ENCODE data around the gene CRHBP.

Gene CRHBP

GRCh38 chr5:76956033-76956432 lies 3.2 kb downstream of the CRHBP start:
- no peak overlapping the region for H2BK12ac ChIP-seq (ENCODE audit: low read length)
- no CpG with 5 or more reads among the region's 2 CpGs for WGBS, 2 donors (ENCODE audit: extremely low coverage in 2 of 2, insufficient read length in 2 of 2, insufficient replicate concordance in 1 of 2)
- H3K23ac ChIP-seq (ENCODE audit: low read depth, low read length, poor library complexity): no peak overlapping the region
- no peak overlapping the region for H3K27ac ChIP-seq (replicated peaks; ENCODE audit: low read length)
- no peak overlapping the region for H3K9ac ChIP-seq (ENCODE audit: low read depth, low read length, poor library complexity)
- no peak overlapping the region for H3K18ac ChIP-seq (ENCODE audit: low read length)
- H3K9me3 ChIP-seq (replicated peaks in 1 of 2; ENCODE audit: control insufficient read depth in 2 of 2, insufficient read depth in 1 of 2, low read depth in 1 of 2, low read length in 2 of 2): no peaks in the 10 kb centered on the region
- no peak overlapping the region for H4K91ac ChIP-seq (ENCODE audit: low read depth, low read length, poor library complexity)
- no peak overlapping the region for H2BK120ac ChIP-seq (ENCODE audit: low read depth, low read length)
- H3K4me1 ChIP-seq (ENCODE audit: control insufficient read depth in 2 of 2, insufficient read depth in 1 of 2, low read depth in 1 of 2, low read length in 2 of 2): peaks cover 0 to 7% of the 10 kb centered on the region in 2 donors
- no peak overlapping the region for H3K4me3 ChIP-seq (ENCODE audit: low read length in 2 of 2)
- no peak overlapping the region for H2BK5ac ChIP-seq (ENCODE audit: low read length)
- no peak for DNase-seq (ENCODE audit: low spot score)
- no peak overlapping the region for H3K4ac ChIP-seq (ENCODE audit: low read length)
- H3K79me1 ChIP-seq (ENCODE audit: low read depth, low read length): no peaks in the 10 kb centered on the region
- peaks cover 12 to 81% (median 41%) of the 10 kb centered on the region in 3 experiments for H3K27me3 ChIP-seq (ENCODE audit: control insufficient read depth in 3 of 3, insufficient read depth in 3 of 3, low read depth in 1 of 3, low read length in 3 of 3)
- H4K8ac ChIP-seq (ENCODE audit: low read depth, low read length): no peak overlapping the region
- no peak overlapping the region for H2AK5ac ChIP-seq (ENCODE audit: low read depth, low read length)
- no peak overlapping the region for H2BK15ac ChIP-seq (ENCODE audit: low read length)
- no peaks in the 10 kb centered on the region for H3K36me3 ChIP-seq (replicated peaks in 1 of 2; ENCODE audit: control insufficient read depth in 2 of 2, insufficient read depth in 2 of 2, low read length in 2 of 2)
- H3K14ac ChIP-seq (ENCODE audit: low read length): no peak overlapping the region
- H2AFZ ChIP-seq (ENCODE audit: low read length): no peak overlapping the region
- no peak overlapping the region for H3K4me2 ChIP-seq (ENCODE audit: insufficient read depth, low read length, poor library complexity, severe bottlenecking)

GRCh38 chr5:76958991-76959767 lies 6.3 kb downstream of the CRHBP start:
- peaks cover 0 to 2% of the 10 kb centered on the region in 2 donors for H3K4me1 ChIP-seq (ENCODE audit: control insufficient read depth in 2 of 2, insufficient read depth in 1 of 2, low read depth in 1 of 2, low read length in 2 of 2)
- no peaks in the 10 kb centered on the region for H3K36me3 ChIP-seq (replicated peaks in 1 of 2; ENCODE audit: control insufficient read depth in 2 of 2, insufficient read depth in 2 of 2, low read length in 2 of 2)

GRCh38 chr5:76960004-76960625 lies 7.3 kb downstream of the CRHBP start:
- no peak overlapping the region for H4K8ac ChIP-seq (ENCODE audit: low read depth, low read length)
- no peak overlapping the region for H2AK5ac ChIP-seq (ENCODE audit: low read depth, low read length)
- H4K91ac ChIP-seq (ENCODE audit: low read depth, low read length, poor library complexity): no peak overlapping the region
- no peak overlapping the region for H2BK120ac ChIP-seq (ENCODE audit: low read depth, low read length)
- H2BK5ac ChIP-seq (ENCODE audit: low read length): no peak overlapping the region
- no peak overlapping the region for H2BK15ac ChIP-seq (ENCODE audit: low read length)
- H3K4me3 ChIP-seq (ENCODE audit: low read length in 2 of 2): no peak overlapping the region
- no peaks in the 10 kb centered on the region for H3K9me3 ChIP-seq (replicated peaks in 1 of 2; ENCODE audit: control insufficient read depth in 2 of 2, insufficient read depth in 1 of 2, low read depth in 1 of 2, low read length in 2 of 2)
- H3K9ac ChIP-seq (ENCODE audit: low read depth, low read length, poor library complexity): no peak overlapping the region
- H3K18ac ChIP-seq (ENCODE audit: low read length): no peak overlapping the region
- no CpG with 5 or more reads among the region's 3 CpGs for WGBS, 2 donors (ENCODE audit: extremely low coverage in 2 of 2, insufficient read length in 2 of 2, insufficient replicate concordance in 1 of 2)
- no peak overlapping the region for H3K14ac ChIP-seq (ENCODE audit: low read length)
- H2AFZ ChIP-seq (ENCODE audit: low read length): no peak overlapping the region
- no peak overlapping the region for H3K4ac ChIP-seq (ENCODE audit: low read length)
- H3K27me3 ChIP-seq (ENCODE audit: control insufficient read depth in 3 of 3, insufficient read depth in 3 of 3, low read depth in 1 of 3, low read length in 3 of 3): peaks cover 0 to 50% (median 4%) of the 10 kb centered on the region in 3 experiments
- H3K79me1 ChIP-seq (ENCODE audit: low read depth, low read length): no peaks in the 10 kb centered on the region
- H3K4me1 ChIP-seq (ENCODE audit: control insufficient read depth in 2 of 2, insufficient read depth in 1 of 2, low read depth in 1 of 2, low read length in 2 of 2): no peaks in the 10 kb centered on the region
- H3K36me3 ChIP-seq (replicated peaks in 1 of 2; ENCODE audit: control insufficient read depth in 2 of 2, insufficient read depth in 2 of 2, low read length in 2 of 2): no peaks in the 10 kb centered on the region
- H2BK12ac ChIP-seq (ENCODE audit: low read length): no peak overlapping the region
- no peak overlapping the region for H3K4me2 ChIP-seq (ENCODE audit: insufficient read depth, low read length, poor library complexity, severe bottlenecking)
- no peak for DNase-seq (ENCODE audit: low spot score)
- H3K27ac ChIP-seq (replicated peaks; ENCODE audit: low read length): no peak overlapping the region
- H3K23ac ChIP-seq (ENCODE audit: low read depth, low read length, poor library complexity): no peak overlapping the region

More at GRCh38 chr5:76958991-76959767, 6.3 kb downstream of the CRHBP start:
- H2BK12ac ChIP-seq (ENCODE audit: low read length): no peak overlapping the region
- no peaks in the 10 kb centered on the region for H3K9me3 ChIP-seq (replicated peaks in 1 of 2; ENCODE audit: control insufficient read depth in 2 of 2, insufficient read depth in 1 of 2, low read depth in 1 of 2, low read length in 2 of 2)
- H2BK5ac ChIP-seq (ENCODE audit: low read length): no peak overlapping the region
- no peak overlapping the region for H2BK120ac ChIP-seq (ENCODE audit: low read depth, low read length)
- H2BK15ac ChIP-seq (ENCODE audit: low read length): no peak overlapping the region
- H3K4me3 ChIP-seq (ENCODE audit: low read length in 2 of 2): no peak overlapping the region
- no peak overlapping the region for H2AFZ ChIP-seq (ENCODE audit: low read length)
- no peak overlapping the region for H3K4ac ChIP-seq (ENCODE audit: low read length)
- H3K18ac ChIP-seq (ENCODE audit: low read length): no peak overlapping the region
- H3K14ac ChIP-seq (ENCODE audit: low read length): no peak overlapping the region
- H2AK5ac ChIP-seq (ENCODE audit: low read depth, low read length): no peak overlapping the region
- DNase-seq (ENCODE audit: low spot score): no peak
- H4K8ac ChIP-seq (ENCODE audit: low read depth, low read length): no peak overlapping the region
- H4K91ac ChIP-seq (ENCODE audit: low read depth, low read length, poor library complexity): no peak overlapping the region
- no peak overlapping the region for H3K9ac ChIP-seq (ENCODE audit: low read depth, low read length, poor library complexity)
- no peaks in the 10 kb centered on the region for H3K79me1 ChIP-seq (ENCODE audit: low read depth, low read length)
- H3K27ac ChIP-seq (replicated peaks; ENCODE audit: low read length): no peak overlapping the region
- H3K4me2 ChIP-seq (ENCODE audit: insufficient read depth, low read length, poor library complexity, severe bottlenecking): no peak overlapping the region
- no peak overlapping the region for H3K23ac ChIP-seq (ENCODE audit: low read depth, low read length, poor library complexity)
- no CpG with 5 or more reads among the region's 5 CpGs for WGBS, 2 donors (ENCODE audit: extremely low coverage in 2 of 2, insufficient read length in 2 of 2, insufficient replicate concordance in 1 of 2)
- peaks cover 4 to 59% (median 12%) of the 10 kb centered on the region in 3 experiments for H3K27me3 ChIP-seq (ENCODE audit: control insufficient read depth in 3 of 3, insufficient read depth in 3 of 3, low read depth in 1 of 3, low read length in 3 of 3)

- Histone ChIP-seq H3K79me1 (ENCODE audit: low read depth, low read length) (no peaks in the 10 kb centered on the region), H3K36me3 (replicated peaks in 1 of 2; ENCODE audit: control insufficient read depth in 2 of 2, insufficient read depth in 2 of 2, low read length in 2 of 2) (no peaks in the 10 kb centered on the region), H2AK5ac (ENCODE audit: low read depth, low read length) (no peak overlapping the region), H2AFZ (ENCODE audit: low read length) (no peak overlapping the region), H3K9ac (ENCODE audit: low read depth, low read length, poor library complexity) (no peak overlapping the region), H3K23ac (ENCODE audit: low read depth, low read length, poor library complexity) (no peak overlapping the region), H3K27ac (replicated peaks; ENCODE audit: low read length) (no peak overlapping the region), H4K8ac (ENCODE audit: low read depth, low read length) (no peak overlapping the region), H3K18ac (ENCODE audit: low read length) (no peak overlapping the region), H3K4me3 (ENCODE audit: low read length in 2 of 2) (no peak overlapping the region), H3K4ac (ENCODE audit: low read length) (no peak overlapping the region), H2BK120ac (ENCODE audit: low read depth, low read length) (no peak overlapping the region), H3K4me1 (ENCODE audit: control insufficient read depth in 2 of 2, insufficient read depth in 1 of 2, low read depth in 1 of 2, low read length in 2 of 2) (no peaks in the 10 kb centered on the region), H3K4me2 (ENCODE audit: insufficient read depth, low read length, poor library complexity, severe bottlenecking) (no peak overlapping the region), H2BK5ac (ENCODE audit: low read length) (no peak overlapping the region), H3K9me3 (replicated peaks in 1 of 2; ENCODE audit: control insufficient read depth in 2 of 2, insufficient read depth in 1 of 2, low read depth in 1 of 2, low read length in 2 of 2) (no peaks in the 10 kb centered on the region), H2BK12ac (ENCODE audit: low read length) (no peak overlapping the region), H3K14ac (ENCODE audit: low read length) (no peak overlapping the region), H3K27me3 (ENCODE audit: control insufficient read depth in 3 of 3, insufficient read depth in 3 of 3, low read depth in 1 of 3, low read length in 3 of 3) (peaks cover 0 to 32% (median 0%) of the 10 kb centered on the region in 3 experiments), H2BK15ac (ENCODE audit: low read length) (no peak overlapping the region), H4K91ac (ENCODE audit: low read depth, low read length, poor library complexity) (no peak overlapping the region)
- WGBS, 2 donors (ENCODE audit: extremely low coverage in 2 of 2, insufficient read length in 2 of 2, insufficient replicate concordance in 1 of 2): no CpG with 5 or more reads among the region's 2 CpGs
- no peak for DNase-seq (ENCODE audit: low spot score)
These were observed 11.2 kb downstream of the CRHBP start for GRCh38 chr5:76964060-76964459.

Measured in neuronal stem cell (in vitro differentiated cells).